Measurements from ENCODE around the gene ABCA3.

DNA sequence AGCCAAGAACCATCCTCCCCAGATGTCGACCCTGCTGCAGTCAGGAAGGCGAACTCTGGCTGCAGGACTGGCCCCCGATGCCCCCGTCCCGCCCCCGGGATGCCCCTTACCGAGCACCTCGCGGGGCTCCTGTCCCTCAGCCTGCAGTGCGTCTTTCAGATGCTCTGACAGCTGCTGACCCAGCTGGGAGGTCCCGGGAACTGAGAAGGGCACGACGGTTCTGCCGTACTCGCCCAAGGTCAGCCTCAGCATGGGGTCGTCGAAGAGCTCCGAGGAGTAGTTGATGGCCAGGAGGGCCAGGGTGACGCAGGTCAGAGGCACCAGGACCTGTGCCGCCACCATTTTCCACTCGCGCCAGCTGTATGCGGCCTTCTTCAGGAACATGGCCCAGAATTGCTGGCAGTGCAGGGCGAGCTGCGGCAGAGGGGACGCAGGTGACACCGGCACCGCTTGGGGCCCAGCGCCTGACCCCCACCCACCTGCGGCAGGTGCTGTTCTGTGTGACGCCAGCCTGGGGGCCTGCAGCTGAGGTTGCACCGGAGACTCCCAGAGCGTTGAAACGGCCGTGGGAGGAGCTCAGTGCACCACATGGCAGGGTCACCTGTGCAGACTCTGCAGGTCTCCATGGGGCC is 52.5 kb downstream of the ABCA3 start:
- TF ChIP-seq CTCF (IDR thresholded peaks at IDR 0.05; ENCODE audit: poor library complexity, severe bottlenecking) (no peak), EZH2 (IDR thresholded peaks at IDR 0.05; ENCODE audit: borderline replicate concordance, insufficient read depth, low read length, poor library complexity, severe bottlenecking) (no peak), EP300 (conservative IDR thresholded peaks at IDR 0.05; ENCODE audit: poor library complexity, severe bottlenecking) (no peak), TAF1 (IDR thresholded peaks at IDR 0.05; ENCODE audit: low read depth) (no peak), POLR2AphosphoS5 (IDR thresholded peaks at IDR 0.05) (no peak), RAD21 (conservative IDR thresholded peaks at IDR 0.05) (no peak), REST (IDR thresholded peaks at IDR 0.05; ENCODE audit: borderline replicate concordance) (no peak), SMC3 (conservative IDR thresholded peaks at IDR 0.05; ENCODE audit: poor library complexity) (no peak)
